Tibial nerve (tissue), 4 donors: ENCODE measurements around the gene TTC39B.

Experiments
- EP300 ChIP-seq, 2 donors: sonication (generic); formaldehyde crosslinking; IDR thresholded peaks; one replicate each; pipeline ENCODE4 v1.6.1; 2017; ENCODE audit warnings: antibody characterized with exemption in 2 of 2, mild to moderate bottlenecking in 1 of 2
- TF ChIP-seq, protein P1 (sequence below), 5 experiments: fragments of 200-600 bp in 3 of 5; fragments of 450-650 bp in 2 of 5; sonication (generic) in 3 of 5; IDR thresholded peaks; one replicate each; pipeline ENCODE4 v1.5.1; 2016 to 2019; ENCODE audit warnings: antibody characterized with exemption in 5 of 5, mild to moderate bottlenecking in 3 of 5, moderate library complexity in 2 of 5

DNA sequence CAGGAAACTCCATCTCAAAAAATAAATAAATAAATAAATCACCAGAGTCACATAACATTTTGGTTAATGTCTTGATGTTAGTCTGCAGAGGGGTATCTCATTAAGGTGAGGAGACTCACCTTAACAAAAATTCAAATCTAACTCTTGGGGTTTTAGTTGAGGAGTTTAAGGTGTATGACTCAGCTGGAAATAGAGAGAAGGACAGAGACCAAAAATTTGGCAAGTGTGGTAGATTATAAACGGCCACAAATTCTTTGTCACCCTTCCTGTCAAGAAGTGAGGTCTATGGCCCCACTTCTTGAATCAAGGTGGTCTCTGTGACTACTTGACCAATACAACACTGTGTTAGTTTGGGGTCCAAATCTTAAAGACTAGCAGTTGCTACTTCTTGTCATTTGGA, 60.8 kb downstream of the TTC39B start:
- TF ChIP-seq, protein P1, sequence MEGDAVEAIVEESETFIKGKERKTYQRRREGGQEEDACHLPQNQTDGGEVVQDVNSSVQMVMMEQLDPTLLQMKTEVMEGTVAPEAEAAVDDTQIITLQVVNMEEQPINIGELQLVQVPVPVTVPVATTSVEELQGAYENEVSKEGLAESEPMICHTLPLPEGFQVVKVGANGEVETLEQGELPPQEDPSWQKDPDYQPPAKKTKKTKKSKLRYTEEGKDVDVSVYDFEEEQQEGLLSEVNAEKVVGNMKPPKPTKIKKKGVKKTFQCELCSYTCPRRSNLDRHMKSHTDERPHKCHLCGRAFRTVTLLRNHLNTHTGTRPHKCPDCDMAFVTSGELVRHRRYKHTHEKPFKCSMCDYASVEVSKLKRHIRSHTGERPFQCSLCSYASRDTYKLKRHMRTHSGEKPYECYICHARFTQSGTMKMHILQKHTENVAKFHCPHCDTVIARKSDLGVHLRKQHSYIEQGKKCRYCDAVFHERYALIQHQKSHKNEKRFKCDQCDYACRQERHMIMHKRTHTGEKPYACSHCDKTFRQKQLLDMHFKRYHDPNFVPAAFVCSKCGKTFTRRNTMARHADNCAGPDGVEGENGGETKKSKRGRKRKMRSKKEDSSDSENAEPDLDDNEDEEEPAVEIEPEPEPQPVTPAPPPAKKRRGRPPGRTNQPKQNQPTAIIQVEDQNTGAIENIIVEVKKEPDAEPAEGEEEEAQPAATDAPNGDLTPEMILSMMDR (IDR thresholded peaks at IDR 0.05): no peak
- TF ChIP-seq EP300 (IDR thresholded peaks at IDR 0.05): no peak
